C4-2B (cell line): ENCODE results near the gene WASHC4.

Experiments used
- ZFX ChIP-seq: fragments of 450-650 bp; IDR thresholded peaks from 2 replicates; pipeline ENCODE4 v1.6.1; 2017
- TF ChIP-seq, protein P1 (sequence below): fragments of 450-650 bp; conservative IDR thresholded peaks from 2 replicates; pipeline ENCODE4 v1.5.1; 2017; ENCODE audit warnings: mild to moderate bottlenecking

GRCh38 chr12:105090361-105090760 is 17.2 kb upstream of the WASHC4 start:
- TF ChIP-seq, protein P1, sequence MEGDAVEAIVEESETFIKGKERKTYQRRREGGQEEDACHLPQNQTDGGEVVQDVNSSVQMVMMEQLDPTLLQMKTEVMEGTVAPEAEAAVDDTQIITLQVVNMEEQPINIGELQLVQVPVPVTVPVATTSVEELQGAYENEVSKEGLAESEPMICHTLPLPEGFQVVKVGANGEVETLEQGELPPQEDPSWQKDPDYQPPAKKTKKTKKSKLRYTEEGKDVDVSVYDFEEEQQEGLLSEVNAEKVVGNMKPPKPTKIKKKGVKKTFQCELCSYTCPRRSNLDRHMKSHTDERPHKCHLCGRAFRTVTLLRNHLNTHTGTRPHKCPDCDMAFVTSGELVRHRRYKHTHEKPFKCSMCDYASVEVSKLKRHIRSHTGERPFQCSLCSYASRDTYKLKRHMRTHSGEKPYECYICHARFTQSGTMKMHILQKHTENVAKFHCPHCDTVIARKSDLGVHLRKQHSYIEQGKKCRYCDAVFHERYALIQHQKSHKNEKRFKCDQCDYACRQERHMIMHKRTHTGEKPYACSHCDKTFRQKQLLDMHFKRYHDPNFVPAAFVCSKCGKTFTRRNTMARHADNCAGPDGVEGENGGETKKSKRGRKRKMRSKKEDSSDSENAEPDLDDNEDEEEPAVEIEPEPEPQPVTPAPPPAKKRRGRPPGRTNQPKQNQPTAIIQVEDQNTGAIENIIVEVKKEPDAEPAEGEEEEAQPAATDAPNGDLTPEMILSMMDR = no peak
- TF ChIP-seq ZFX = no peak
